ENCODE measurements around the gene SPHK1. TPM values are rescaled to one million over a fixed set of nuclear protein-coding genes. Genes with fewer than 3 reads are reported as not detected.

The SPHK1 gene
- total RNA-seq, 1 donor from 2014 or later = 26.8 TPM

- H3K9me3 Mint-ChIP-seq = no peaks in the 10 kb centered on the region
- no peaks in the 10 kb centered on the region for H3K27me3 Mint-ChIP-seq
- DNase-seq (ENCODE audit: extremely low spot score, unreplicated experiment) = no peak
- peak overlapping the region; percentile 22 for H3K4me3 Mint-ChIP-seq
- TF ChIP-seq, protein P1, sequence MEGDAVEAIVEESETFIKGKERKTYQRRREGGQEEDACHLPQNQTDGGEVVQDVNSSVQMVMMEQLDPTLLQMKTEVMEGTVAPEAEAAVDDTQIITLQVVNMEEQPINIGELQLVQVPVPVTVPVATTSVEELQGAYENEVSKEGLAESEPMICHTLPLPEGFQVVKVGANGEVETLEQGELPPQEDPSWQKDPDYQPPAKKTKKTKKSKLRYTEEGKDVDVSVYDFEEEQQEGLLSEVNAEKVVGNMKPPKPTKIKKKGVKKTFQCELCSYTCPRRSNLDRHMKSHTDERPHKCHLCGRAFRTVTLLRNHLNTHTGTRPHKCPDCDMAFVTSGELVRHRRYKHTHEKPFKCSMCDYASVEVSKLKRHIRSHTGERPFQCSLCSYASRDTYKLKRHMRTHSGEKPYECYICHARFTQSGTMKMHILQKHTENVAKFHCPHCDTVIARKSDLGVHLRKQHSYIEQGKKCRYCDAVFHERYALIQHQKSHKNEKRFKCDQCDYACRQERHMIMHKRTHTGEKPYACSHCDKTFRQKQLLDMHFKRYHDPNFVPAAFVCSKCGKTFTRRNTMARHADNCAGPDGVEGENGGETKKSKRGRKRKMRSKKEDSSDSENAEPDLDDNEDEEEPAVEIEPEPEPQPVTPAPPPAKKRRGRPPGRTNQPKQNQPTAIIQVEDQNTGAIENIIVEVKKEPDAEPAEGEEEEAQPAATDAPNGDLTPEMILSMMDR (conservative IDR thresholded peaks at IDR 0.05) = no peak
- peaks cover 30% of the 10 kb centered on the region for H3K4me1 Mint-ChIP-seq (ENCODE audit: unreplicated experiment)
- H3K27ac Mint-ChIP-seq = no peak overlapping the region
- H3K36me3 Mint-ChIP-seq = no peaks in the 10 kb centered on the region
Measured at GRCh38 chr17:76367642-76368041, 16.8 kb upstream of the SPHK1 start.

DNA sequence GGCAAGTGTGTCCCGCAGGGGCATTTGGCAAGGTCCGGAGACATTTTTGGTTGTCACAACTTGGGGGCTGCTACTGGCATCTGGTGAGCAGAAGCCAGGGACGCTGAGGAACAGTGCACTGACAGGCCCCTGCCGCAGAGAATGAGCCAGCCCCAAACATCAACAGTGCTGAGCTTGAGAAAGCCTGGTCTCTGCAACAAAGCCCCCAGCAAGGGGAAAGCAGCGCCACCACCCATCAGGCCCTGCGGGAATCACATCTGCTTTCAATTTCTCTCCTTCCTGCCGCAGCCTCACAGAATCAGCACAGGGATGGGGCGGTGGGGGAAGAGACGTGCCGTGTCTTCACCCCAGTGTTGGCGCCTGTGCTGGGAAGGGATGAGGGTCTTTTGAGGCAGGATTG lies 15.9 kb upstream of the SPHK1 start:
- DNase-seq (ENCODE audit: extremely low spot score, unreplicated experiment) = no peak
- no peaks in the 10 kb centered on the region for H3K9me3 Mint-ChIP-seq
- no peaks in the 10 kb centered on the region for H3K27me3 Mint-ChIP-seq
- H3K36me3 Mint-ChIP-seq = no peaks in the 10 kb centered on the region
- no peak overlapping the region for H3K27ac Mint-ChIP-seq
- no peak overlapping the region for H3K4me3 Mint-ChIP-seq
- TF ChIP-seq, protein P1 (conservative IDR thresholded peaks at IDR 0.05) = no peak
- peaks cover 31% of the 10 kb centered on the region for H3K4me1 Mint-ChIP-seq (ENCODE audit: unreplicated experiment)

DNA sequence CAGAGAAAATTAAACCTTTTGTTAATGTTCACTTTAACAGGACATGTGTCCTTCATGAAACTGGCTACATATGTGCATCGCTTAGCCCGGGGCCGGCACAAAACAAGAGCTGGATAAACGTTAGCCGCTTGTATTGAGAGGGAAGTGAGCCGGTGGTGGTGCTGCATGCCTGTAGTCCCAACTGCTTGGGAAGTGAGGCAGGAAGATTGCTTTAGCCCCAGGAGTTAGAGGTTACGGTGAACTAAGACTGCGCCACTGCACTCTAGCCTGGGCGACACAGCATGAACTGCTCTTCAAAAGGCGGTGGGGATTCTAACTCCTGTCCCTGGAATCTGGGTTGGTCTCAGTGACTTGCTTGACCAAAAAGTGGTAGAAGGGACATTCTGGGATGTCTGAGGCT lies 15.0 kb upstream of the SPHK1 start:
- peak overlapping the region; percentile 59 for H3K4me3 Mint-ChIP-seq
- H3K9me3 Mint-ChIP-seq = no peaks in the 10 kb centered on the region
- H3K36me3 Mint-ChIP-seq = no peaks in the 10 kb centered on the region
- TF ChIP-seq, protein P1 (conservative IDR thresholded peaks at IDR 0.05) = no peak
- DNase-seq (ENCODE audit: extremely low spot score, unreplicated experiment) = no peak
- H3K4me1 Mint-ChIP-seq (ENCODE audit: unreplicated experiment) = peaks cover 34% of the 10 kb centered on the region
- H3K27me3 Mint-ChIP-seq = no peaks in the 10 kb centered on the region
- peak overlapping the region; percentile 56 for H3K27ac Mint-ChIP-seq

DNA sequence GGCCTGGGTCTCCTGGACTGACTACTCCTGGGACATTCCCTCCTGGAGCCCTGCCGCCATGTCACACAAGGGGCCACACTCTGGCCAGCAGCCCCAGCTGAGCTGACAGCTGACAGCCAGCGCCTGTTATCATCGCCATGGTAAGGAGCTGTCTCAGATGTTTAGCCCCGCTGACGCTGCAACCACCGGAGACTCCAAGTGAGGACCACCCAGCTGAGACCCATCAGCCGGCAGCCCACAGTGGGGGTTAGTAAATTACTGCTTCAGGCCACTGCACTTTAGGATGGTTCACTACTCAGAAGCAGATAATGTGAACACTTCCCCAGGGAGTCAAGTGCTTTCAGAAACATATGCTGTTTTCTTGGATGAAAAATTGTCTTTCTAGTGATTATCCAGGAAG lies 14.6 kb upstream of the SPHK1 start:
- DNase-seq (ENCODE audit: extremely low spot score, unreplicated experiment) = no peak
- Mint-ChIP-seq H3K4me3 (peak overlapping the region; percentile 59), H3K9me3 (no peaks in the 10 kb centered on the region), H3K4me1 (ENCODE audit: unreplicated experiment) (peaks cover 34% of the 10 kb centered on the region), H3K27me3 (no peaks in the 10 kb centered on the region), H3K36me3 (no peaks in the 10 kb centered on the region), H3K27ac (no peak overlapping the region)
- TF ChIP-seq, protein P1 (conservative IDR thresholded peaks at IDR 0.05) = no peak

GRCh38 chr17:76370261-76370993 lies 14.0 kb upstream of the SPHK1 start:
- Mint-ChIP-seq H3K9me3 (no peaks in the 10 kb centered on the region), H3K27me3 (no peaks in the 10 kb centered on the region), H3K36me3 (no peaks in the 10 kb centered on the region), H3K4me3 (peak overlapping the region; percentile 33), H3K4me1 (ENCODE audit: unreplicated experiment) (peaks cover 37% of the 10 kb centered on the region), H3K27ac (no peak overlapping the region)
- TF ChIP-seq, protein P1 (conservative IDR thresholded peaks at IDR 0.05) = peak; percentile 55
- DNase-seq (ENCODE audit: extremely low spot score, unreplicated experiment) = no peak

Measured in type B pancreatic cell (in vitro differentiated cells).